ENCODE results near the gene ODF2L. TPM values are rescaled to one million over a fixed set of nuclear protein-coding genes. Genes with fewer than 3 reads are reported as not detected.

Gene ODF2L
- total and polyA plus RNA-seq, 2 of the 4 experiments (the other 2 are of a cell fraction): 10.4 to 12.3 TPM

DNA sequence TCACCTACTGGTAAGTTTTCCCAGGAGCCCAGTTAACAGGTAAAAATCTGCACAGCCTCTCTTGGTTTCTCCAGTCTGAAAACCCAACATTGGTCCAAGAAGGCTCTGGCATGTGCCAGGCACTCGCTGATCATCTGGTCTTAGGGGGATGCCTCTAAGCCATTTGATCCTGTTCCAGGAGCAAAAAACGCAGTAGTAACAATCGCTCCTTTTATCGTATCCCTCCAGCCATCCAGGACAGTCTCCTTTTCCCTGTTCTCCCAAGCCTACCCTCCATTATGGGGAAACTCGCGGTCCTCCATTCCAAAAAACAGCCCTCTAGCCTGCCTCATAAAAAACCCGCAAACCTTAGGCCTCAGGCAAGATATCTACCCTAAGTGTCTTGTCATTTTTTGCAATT is 56.2 kb downstream of the ODF2L start:
- Histone ChIP-seq H3K27me3 (ENCODE audit: control insufficient read depth, insufficient read depth, low read length) (no peaks in the 10 kb centered on the region; the same call in 1 of the 2 replicates), H3K9me1 (ENCODE audit: insufficient read depth, low read length) (no peaks in the 10 kb centered on the region), H3K4me3 (ENCODE audit: insufficient read depth, low read depth, low read length) (no peak overlapping the region), H3K36me3 (ENCODE audit: control insufficient read depth, insufficient read depth, low read length) (no peaks in the 10 kb centered on the region), H3K56ac (ENCODE audit: extremely low read depth, insufficient read depth, low read length) (no peak overlapping the region), H3K23ac (ENCODE audit: low read depth, low read length) (no peak overlapping the region), H3K4me1 (ENCODE audit: control insufficient read depth, insufficient read depth, low read length) (no peaks in the 10 kb centered on the region), H3K79me1 (ENCODE audit: low read depth in 1 of 2, low read length in 2 of 2) (no peaks in the 10 kb centered on the region), H2AK9ac (replicated peaks; ENCODE audit: low read depth, low read length, poor library complexity) (no peak overlapping the region), H3K4ac (ENCODE audit: low read depth, low read length) (no peak overlapping the region), H3K9me3 (ENCODE audit: control insufficient read depth, insufficient read depth, low read length) (no peaks in the 10 kb centered on the region), H2BK120ac (ENCODE audit: low read depth, low read length) (no peak overlapping the region), H3K18ac (ENCODE audit: low read depth, low read length) (no peak overlapping the region), H2BK15ac (ENCODE audit: low read depth, low read length) (no peak overlapping the region), H2BK5ac (ENCODE audit: low read depth, low read length, poor library complexity, severe bottlenecking) (no peak overlapping the region), H3K9ac (ENCODE audit: low read depth, low read length) (no peak overlapping the region), H3K4me2 (ENCODE audit: low read depth, low read length) (no peak overlapping the region), H4K8ac (ENCODE audit: low read depth in 2 of 2, low read length in 2 of 2) (no peak overlapping the region), H4K20me1 (ENCODE audit: insufficient read depth, low read length) (no peaks in the 10 kb centered on the region), H2BK20ac (ENCODE audit: low read depth, low read length) (no peak overlapping the region), H2AK5ac (ENCODE audit: low read depth, low read length) (no peak overlapping the region), H4K5ac (ENCODE audit: low read depth, low read length) (no peak overlapping the region), H3K27ac (ENCODE audit: insufficient read depth, low read length) (no peak overlapping the region), H3K14ac (replicated peaks; ENCODE audit: low read depth, low read length) (no peak overlapping the region), H4K91ac (ENCODE audit: insufficient read depth, low read depth, low read length) (no peak overlapping the region), H2AFZ (replicated peaks; ENCODE audit: low read length, poor library complexity) (no peak overlapping the region)
- ChIA-PET CTCF (interaction anchor here (0.6 kb wide), 1 partner anchor 131 kb away, joined by 3 read pairs; no protein-coding TSS in a partner anchor), POLR2A (ENCODE audit: unreplicated experiment) (no interaction called here)
- dilution Hi-C loops (cut with HindIII; ENCODE audit: low sequenced_read_pairs, unreplicated experiment) (no loop called here), intact Hi-C loops (cut with micrococcal nuclease) (no loop called here), in situ Hi-C loops (cut with MboI; ENCODE audit: low sequenced_read_pairs) (no loop called here)
- BruUV-seq (replicated peaks): no TSS peak
- WGBS, 2 experiments (ENCODE audit: extremely low coverage in 2 of 2, insufficient read length in 1 of 2): 100% methylated on average over 5 of the region's 7 CpGs; no CpG with 5 or more reads in 1 of the 2 experiments
- ATAC-seq (ENCODE audit: low read depth): no peak
- no peak for DNase-seq
- TF ChIP-seq MAZ (IDR thresholded peaks at IDR 0.05; ENCODE audit: borderline replicate concordance, low read depth, low read length): no peak
- TF ChIP-seq RAD21 (IDR thresholded peaks at IDR 0.05; ENCODE audit: low read length): no peak
- no peak for TF ChIP-seq POLR2A (IDR thresholded peaks at IDR 0.05; ENCODE audit: low read depth, low read length)
- TF ChIP-seq CEBPB (IDR thresholded peaks at IDR 0.05; ENCODE audit: low read depth, low read length): no peak
- TF ChIP-seq CHD1 (IDR thresholded peaks at IDR 0.05; ENCODE audit: low read depth, low read length): no peak
- TF ChIP-seq, protein P1, sequence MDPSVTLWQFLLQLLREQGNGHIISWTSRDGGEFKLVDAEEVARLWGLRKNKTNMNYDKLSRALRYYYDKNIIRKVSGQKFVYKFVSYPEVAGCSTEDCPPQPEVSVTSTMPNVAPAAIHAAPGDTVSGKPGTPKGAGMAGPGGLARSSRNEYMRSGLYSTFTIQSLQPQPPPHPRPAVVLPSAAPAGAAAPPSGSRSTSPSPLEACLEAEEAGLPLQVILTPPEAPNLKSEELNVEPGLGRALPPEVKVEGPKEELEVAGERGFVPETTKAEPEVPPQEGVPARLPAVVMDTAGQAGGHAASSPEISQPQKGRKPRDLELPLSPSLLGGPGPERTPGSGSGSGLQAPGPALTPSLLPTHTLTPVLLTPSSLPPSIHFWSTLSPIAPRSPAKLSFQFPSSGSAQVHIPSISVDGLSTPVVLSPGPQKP (IDR thresholded peaks at IDR 0.05; ENCODE audit: borderline replicate concordance, low read depth, low read length): no peak
- TF ChIP-seq, protein P2, sequence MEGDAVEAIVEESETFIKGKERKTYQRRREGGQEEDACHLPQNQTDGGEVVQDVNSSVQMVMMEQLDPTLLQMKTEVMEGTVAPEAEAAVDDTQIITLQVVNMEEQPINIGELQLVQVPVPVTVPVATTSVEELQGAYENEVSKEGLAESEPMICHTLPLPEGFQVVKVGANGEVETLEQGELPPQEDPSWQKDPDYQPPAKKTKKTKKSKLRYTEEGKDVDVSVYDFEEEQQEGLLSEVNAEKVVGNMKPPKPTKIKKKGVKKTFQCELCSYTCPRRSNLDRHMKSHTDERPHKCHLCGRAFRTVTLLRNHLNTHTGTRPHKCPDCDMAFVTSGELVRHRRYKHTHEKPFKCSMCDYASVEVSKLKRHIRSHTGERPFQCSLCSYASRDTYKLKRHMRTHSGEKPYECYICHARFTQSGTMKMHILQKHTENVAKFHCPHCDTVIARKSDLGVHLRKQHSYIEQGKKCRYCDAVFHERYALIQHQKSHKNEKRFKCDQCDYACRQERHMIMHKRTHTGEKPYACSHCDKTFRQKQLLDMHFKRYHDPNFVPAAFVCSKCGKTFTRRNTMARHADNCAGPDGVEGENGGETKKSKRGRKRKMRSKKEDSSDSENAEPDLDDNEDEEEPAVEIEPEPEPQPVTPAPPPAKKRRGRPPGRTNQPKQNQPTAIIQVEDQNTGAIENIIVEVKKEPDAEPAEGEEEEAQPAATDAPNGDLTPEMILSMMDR (conservative IDR thresholded peaks at IDR 0.05; ENCODE audit: low read depth, low read length): no peak
- TF ChIP-seq, protein P3, sequence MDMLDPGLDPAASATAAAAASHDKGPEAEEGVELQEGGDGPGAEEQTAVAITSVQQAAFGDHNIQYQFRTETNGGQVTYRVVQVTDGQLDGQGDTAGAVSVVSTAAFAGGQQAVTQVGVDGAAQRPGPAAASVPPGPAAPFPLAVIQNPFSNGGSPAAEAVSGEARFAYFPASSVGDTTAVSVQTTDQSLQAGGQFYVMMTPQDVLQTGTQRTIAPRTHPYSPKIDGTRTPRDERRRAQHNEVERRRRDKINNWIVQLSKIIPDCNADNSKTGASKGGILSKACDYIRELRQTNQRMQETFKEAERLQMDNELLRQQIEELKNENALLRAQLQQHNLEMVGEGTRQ (IDR thresholded peaks at IDR 0.05; ENCODE audit: low read depth, low read length): no peak
- TF ChIP-seq MXI1 (IDR thresholded peaks at IDR 0.05; ENCODE audit: borderline replicate concordance, low read depth, low read length): no peak
- TF ChIP-seq SMC3 (IDR thresholded peaks at IDR 0.05; ENCODE audit: low read depth, low read length): no peak
- no peak for TF ChIP-seq FOS (IDR thresholded peaks at IDR 0.05; ENCODE audit: low read depth, low read length)
- TF ChIP-seq RCOR1 (IDR thresholded peaks at IDR 0.05; ENCODE audit: insufficient replicate concordance, low read length): no peak

All from IMR-90 (cell line).